Measurements from ENCODE around the gene SHISA2.

The SHISA2 gene

GRCh38 chr13:26011996-26012821 is 39.6 kb downstream of the SHISA2 start:
- peak overlapping the region; percentile 52 for H3K4me3 ChIP-seq (ENCODE audit: insufficient read depth, low read depth, low read length, poor library complexity, severe bottlenecking)
- DNase-seq, result peak; percentile 15 to 57 (median 49)
- H3K4me1 ChIP-seq (ENCODE audit: control insufficient read depth, insufficient read depth, low read length, poor library complexity, severe bottlenecking), result no peaks in the 10 kb centered on the region
- H3K36me3 ChIP-seq (ENCODE audit: control insufficient read depth, insufficient read depth, low read length), result no peaks in the 10 kb centered on the region
- no peaks in the 10 kb centered on the region for H3K27me3 ChIP-seq (replicated peaks; ENCODE audit: control insufficient read depth, insufficient read depth, low read length, poor library complexity, severe bottlenecking)
- H3K9me3 ChIP-seq (ENCODE audit: control insufficient read depth, low read length), result no peaks in the 10 kb centered on the region
- peak overlapping the region; percentile 52 for H3K27ac ChIP-seq (ENCODE audit: insufficient read depth, low read length, poor library complexity, severe bottlenecking)

GRCh38 chr13:26011208-26011573 is 40.6 kb downstream of the SHISA2 start:
- no peaks in the 10 kb centered on the region for H3K9me3 ChIP-seq (ENCODE audit: control insufficient read depth, low read length)
- no peak overlapping the region for H3K4me3 ChIP-seq (ENCODE audit: insufficient read depth, low read depth, low read length, poor library complexity, severe bottlenecking)
- no peaks in the 10 kb centered on the region for H3K27me3 ChIP-seq (replicated peaks; ENCODE audit: control insufficient read depth, insufficient read depth, low read length, poor library complexity, severe bottlenecking)
- no peak for DNase-seq
- H3K27ac ChIP-seq (ENCODE audit: insufficient read depth, low read length, poor library complexity, severe bottlenecking), result no peak overlapping the region
- H3K36me3 ChIP-seq (ENCODE audit: control insufficient read depth, insufficient read depth, low read length), result no peaks in the 10 kb centered on the region
- no peaks in the 10 kb centered on the region for H3K4me1 ChIP-seq (ENCODE audit: control insufficient read depth, insufficient read depth, low read length, poor library complexity, severe bottlenecking)

GRCh38 chr13:26010487-26011207 is 41.2 kb downstream of the SHISA2 start:
- DNase-seq, result no peak
- Histone ChIP-seq H3K4me3 (ENCODE audit: insufficient read depth, low read depth, low read length, poor library complexity, severe bottlenecking) (no peak overlapping the region), H3K27ac (ENCODE audit: insufficient read depth, low read length, poor library complexity, severe bottlenecking) (no peak overlapping the region), H3K4me1 (ENCODE audit: control insufficient read depth, insufficient read depth, low read length, poor library complexity, severe bottlenecking) (no peaks in the 10 kb centered on the region), H3K27me3 (replicated peaks; ENCODE audit: control insufficient read depth, insufficient read depth, low read length, poor library complexity, severe bottlenecking) (no peaks in the 10 kb centered on the region), H3K36me3 (ENCODE audit: control insufficient read depth, insufficient read depth, low read length) (no peaks in the 10 kb centered on the region), H3K9me3 (ENCODE audit: control insufficient read depth, low read length) (no peaks in the 10 kb centered on the region)

- no peak overlapping the region for H3K4me3 ChIP-seq (ENCODE audit: insufficient read depth, low read depth, low read length, poor library complexity, severe bottlenecking)
- H3K36me3 ChIP-seq (ENCODE audit: control insufficient read depth, insufficient read depth, low read length), result no peaks in the 10 kb centered on the region
- H3K9me3 ChIP-seq (ENCODE audit: control insufficient read depth, low read length), result no peaks in the 10 kb centered on the region
- H3K27ac ChIP-seq (ENCODE audit: insufficient read depth, low read length, poor library complexity, severe bottlenecking), result no peak overlapping the region
- H3K27me3 ChIP-seq (replicated peaks; ENCODE audit: control insufficient read depth, insufficient read depth, low read length, poor library complexity, severe bottlenecking), result no peaks in the 10 kb centered on the region
- no peaks in the 10 kb centered on the region for H3K4me1 ChIP-seq (ENCODE audit: control insufficient read depth, insufficient read depth, low read length, poor library complexity, severe bottlenecking)
- no peak for DNase-seq
Measured at GRCh38 chr13:26007261-26008125, 44.3 kb downstream of the SHISA2 start.
